Nephron (organoid): ENCODE measurements around the gene RBM47.

Experiments used
- H3K27ac Mint-ChIP-seq, 3 experiments: 2 replicates each; pipeline ENCODE4 v1.8.0; 2020; ENCODE audit warnings: mixed read lengths in 3 of 3, mild to moderate bottlenecking in 2 of 3, moderate library complexity in 1 of 3
- H3K27me3 Mint-ChIP-seq: 2 replicates; pipeline ENCODE4 v1.8.0; 2021; ENCODE audit warnings: low read depth, mild to moderate bottlenecking, moderate library complexity, mixed read lengths
- H3K36me3 Mint-ChIP-seq: 2 replicates; pipeline ENCODE4 v1.8.0; 2020; ENCODE audit warnings: low read depth, mixed read lengths
- H3K4me1 Mint-ChIP-seq: 2 replicates; pipeline ENCODE4 v1.8.0; 2020; ENCODE audit warnings: mixed read lengths
- H3K4me3 Mint-ChIP-seq, 3 experiments: 2 replicates each; pipeline ENCODE4 v1.8.0; 2020; ENCODE audit warnings: mild to moderate bottlenecking in 3 of 3, mixed read lengths in 3 of 3, moderate library complexity in 2 of 3
- H3K9me3 Mint-ChIP-seq: 2 replicates; pipeline ENCODE4 v1.8.0; 2020; ENCODE audit warnings: mixed read lengths
- CTCF ChIP-seq, 3 experiments: fragments of 200-600 bp; sonication (generic); IDR thresholded peaks; one replicate each; pipeline ENCODE4 v1.5.0; 2021; ENCODE audit warnings: antibody characterized with exemption in 3 of 3; ENCODE audit not compliant: unreplicated experiment in 3 of 3

RBM47 gene

GRCh38 chr4:40583850-40584439 lies 45.7 kb downstream of the RBM47 start:
- peak overlapping the region in 2 of 3 experiments; percentile 68 to 94 for H3K27ac Mint-ChIP-seq
- H3K9me3 Mint-ChIP-seq: no peaks in the 10 kb centered on the region
- H3K27me3 Mint-ChIP-seq: peaks cover 4% of the 10 kb centered on the region
- no peak overlapping the region for H3K4me3 Mint-ChIP-seq
- no peaks in the 10 kb centered on the region for H3K4me1 Mint-ChIP-seq
- TF ChIP-seq CTCF (IDR thresholded peaks at IDR 0.05; ENCODE audit: unreplicated experiment in 3 of 3): no peak
- H3K36me3 Mint-ChIP-seq: no peaks in the 10 kb centered on the region

- H3K27ac Mint-ChIP-seq: peak overlapping the region in 2 of 3 experiments; percentile 11 to 26
- H3K9me3 Mint-ChIP-seq: no peaks in the 10 kb centered on the region
- peaks cover 4% of the 10 kb centered on the region for H3K27me3 Mint-ChIP-seq
These were observed 47.3 kb downstream of the RBM47 start for GRCh38 chr4:40582413-40582812.

GRCh38 chr4:40581254-40582140 lies 48.2 kb downstream of the RBM47 start:
- Mint-ChIP-seq H3K36me3 (no peaks in the 10 kb centered on the region), H3K4me3 (no peak overlapping the region), H3K9me3 (no peaks in the 10 kb centered on the region), H3K4me1 (peaks cover 13% of the 10 kb centered on the region), H3K27ac (peak overlapping the region in 2 of 3 experiments; percentile 16 to 60), H3K27me3 (peaks cover 4% of the 10 kb centered on the region)
- no peak for TF ChIP-seq CTCF (IDR thresholded peaks at IDR 0.05; ENCODE audit: unreplicated experiment in 3 of 3)

More at GRCh38 chr4:40582413-40582812, 47.3 kb downstream of the RBM47 start:
- H3K4me3 Mint-ChIP-seq: no peak overlapping the region
- no peak for TF ChIP-seq CTCF (IDR thresholded peaks at IDR 0.05; ENCODE audit: unreplicated experiment in 3 of 3)
- H3K36me3 Mint-ChIP-seq: no peaks in the 10 kb centered on the region
- peaks cover 4% of the 10 kb centered on the region for H3K4me1 Mint-ChIP-seq

GRCh38 chr4:40579983-40580382 lies 49.7 kb downstream of the RBM47 start:
- no peaks in the 10 kb centered on the region for H3K9me3 Mint-ChIP-seq
- H3K4me1 Mint-ChIP-seq: peaks cover 14% of the 10 kb centered on the region
- no peak overlapping the region for H3K4me3 Mint-ChIP-seq
- TF ChIP-seq CTCF (IDR thresholded peaks at IDR 0.05; ENCODE audit: unreplicated experiment in 3 of 3): no peak
- no peaks in the 10 kb centered on the region for H3K27me3 Mint-ChIP-seq
- peak overlapping the region in 1 of 3 experiments; percentile 43 for H3K27ac Mint-ChIP-seq
- H3K36me3 Mint-ChIP-seq: no peaks in the 10 kb centered on the region

GRCh38 chr4:40577588-40578253 lies 51.9 kb downstream of the RBM47 start:
- Mint-ChIP-seq H3K27me3 (no peaks in the 10 kb centered on the region), H3K27ac (peak overlapping the region; percentile 91 to 99 (median 96)), H3K4me3 (peak overlapping the region in 1 of 3 experiments; percentile 49), H3K4me1 (peaks cover 14% of the 10 kb centered on the region), H3K36me3 (no peaks in the 10 kb centered on the region), H3K9me3 (no peaks in the 10 kb centered on the region)
- no peak for TF ChIP-seq CTCF (IDR thresholded peaks at IDR 0.05; ENCODE audit: unreplicated experiment in 3 of 3)
